ENCODE results near the gene PITPNM3. TPM values are rescaled to one million over a fixed set of nuclear protein-coding genes. Genes with fewer than 3 reads are reported as not detected.

The PITPNM3 gene
- total RNA-seq, 2 donors from 2014 or later = 13.4 to 26.6 TPM

DNA sequence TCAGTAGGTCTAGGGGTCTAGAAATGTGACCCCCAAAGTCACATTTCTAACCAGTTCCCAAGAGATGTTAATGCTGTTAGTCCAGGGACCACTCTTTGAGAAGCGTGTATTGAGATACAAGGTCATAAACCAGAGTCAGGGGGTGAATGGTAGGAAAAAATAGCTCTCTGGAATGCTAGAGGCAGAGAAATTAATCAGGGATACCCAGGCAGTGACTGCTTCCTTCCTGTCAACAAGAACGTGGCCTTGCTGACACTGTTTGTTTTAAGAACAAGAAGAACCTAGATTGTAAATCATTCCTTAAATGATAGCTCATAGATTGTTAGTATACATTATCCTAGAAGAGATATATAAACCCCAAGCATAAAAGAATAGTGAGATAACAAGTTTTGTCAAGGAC lies 43.8 kb downstream of the PITPNM3 start:
- intact Hi-C loops (cut with DNase I) = no loop called here
- no peak for DNase-seq (ENCODE audit: low spot score)

DNA sequence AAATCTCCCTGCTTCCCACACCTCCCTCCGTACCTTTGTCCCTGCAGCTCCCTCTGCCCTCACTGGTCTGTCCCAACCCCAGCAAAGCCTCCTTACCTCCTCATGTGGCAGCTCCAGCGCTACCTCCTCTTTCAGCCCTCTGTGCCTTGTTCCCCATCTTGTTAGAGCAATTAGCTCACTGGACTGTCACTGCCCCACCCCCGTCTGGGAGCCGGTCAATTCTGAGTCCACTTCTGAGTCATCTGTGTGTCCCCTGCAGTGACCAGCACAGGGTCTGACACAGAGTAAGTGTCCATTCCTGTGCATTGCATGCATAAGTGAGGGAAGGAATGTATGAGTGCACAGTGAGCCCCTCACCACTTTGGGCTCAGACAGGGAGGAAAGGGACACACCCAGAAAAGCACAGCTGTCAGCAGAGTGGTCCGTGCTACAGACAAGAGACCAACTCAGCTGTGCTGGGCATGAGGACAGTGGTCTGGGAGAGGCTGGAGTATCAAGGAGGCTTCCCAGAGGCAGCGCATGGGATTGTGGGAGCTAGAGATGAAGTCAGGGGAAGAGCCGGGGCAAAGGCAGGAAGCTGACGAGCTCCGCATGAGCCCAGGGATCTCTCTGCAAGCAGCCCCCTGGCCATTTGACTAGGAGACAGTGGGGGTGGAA lies 45.9 kb downstream of the PITPNM3 start:
- DNase-seq (ENCODE audit: low spot score) = no peak
- intact Hi-C loops (cut with DNase I) = no loop called here

DNA sequence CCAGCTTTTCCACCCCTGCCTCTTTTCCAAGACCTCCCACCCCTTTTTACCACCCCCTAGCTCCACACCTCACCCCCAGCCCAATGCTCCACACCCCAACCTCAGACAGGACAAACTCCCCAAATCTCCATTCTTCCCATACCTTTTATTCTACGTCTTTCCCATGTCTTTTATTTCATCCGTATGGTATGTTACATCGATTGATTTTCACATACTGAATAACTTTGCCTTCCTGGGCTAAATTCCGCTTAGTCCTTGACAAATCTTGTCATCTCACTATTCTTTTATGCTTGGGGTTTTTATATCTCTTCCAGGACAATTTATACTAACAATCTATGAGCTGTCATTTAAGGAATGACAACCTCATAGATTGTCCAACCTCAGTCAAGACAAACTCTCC lies 46.4 kb downstream of the PITPNM3 start:
- DNase-seq (ENCODE audit: low spot score) = no peak
- intact Hi-C loops (cut with DNase I) = no loop called here

DNA sequence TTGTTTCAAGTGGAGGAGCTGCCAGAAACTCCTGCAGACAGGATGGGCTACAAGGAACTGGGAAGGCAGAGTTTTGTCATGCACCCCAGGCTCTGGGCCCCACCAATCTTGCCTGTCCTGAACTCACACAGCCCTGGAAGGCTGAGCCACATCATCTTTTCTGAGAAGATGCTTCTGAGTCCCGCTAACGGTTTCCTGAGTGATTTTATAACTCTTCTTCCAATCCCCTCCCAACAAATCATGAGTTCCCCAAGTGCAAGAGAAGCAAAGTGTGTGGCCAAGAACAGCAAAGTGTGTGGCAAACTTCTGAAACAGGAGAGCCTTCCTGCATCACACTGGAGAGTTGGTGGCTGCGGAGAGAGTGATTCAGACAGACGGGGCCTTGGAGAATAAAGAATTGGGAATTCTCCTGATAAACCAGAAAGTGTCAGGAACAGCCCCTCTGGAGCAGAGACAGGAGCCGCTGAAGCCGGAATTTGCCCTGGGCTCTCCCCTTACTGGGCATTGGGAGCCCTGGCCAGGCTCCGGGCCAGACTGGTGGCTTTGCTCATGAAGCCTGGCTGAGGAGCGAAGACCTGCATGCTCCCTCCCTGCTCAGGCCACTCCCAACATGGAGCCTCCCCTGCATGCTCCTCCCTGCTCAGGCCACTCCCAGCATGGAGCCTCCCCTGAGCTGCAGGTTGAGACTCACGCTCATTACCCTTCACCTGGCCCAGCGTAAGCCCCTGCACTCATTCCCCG lies 47.2 kb downstream of the PITPNM3 start:
- DNase-seq (ENCODE audit: low spot score) = no peak
- intact Hi-C loops (cut with DNase I) = no loop called here

DNA sequence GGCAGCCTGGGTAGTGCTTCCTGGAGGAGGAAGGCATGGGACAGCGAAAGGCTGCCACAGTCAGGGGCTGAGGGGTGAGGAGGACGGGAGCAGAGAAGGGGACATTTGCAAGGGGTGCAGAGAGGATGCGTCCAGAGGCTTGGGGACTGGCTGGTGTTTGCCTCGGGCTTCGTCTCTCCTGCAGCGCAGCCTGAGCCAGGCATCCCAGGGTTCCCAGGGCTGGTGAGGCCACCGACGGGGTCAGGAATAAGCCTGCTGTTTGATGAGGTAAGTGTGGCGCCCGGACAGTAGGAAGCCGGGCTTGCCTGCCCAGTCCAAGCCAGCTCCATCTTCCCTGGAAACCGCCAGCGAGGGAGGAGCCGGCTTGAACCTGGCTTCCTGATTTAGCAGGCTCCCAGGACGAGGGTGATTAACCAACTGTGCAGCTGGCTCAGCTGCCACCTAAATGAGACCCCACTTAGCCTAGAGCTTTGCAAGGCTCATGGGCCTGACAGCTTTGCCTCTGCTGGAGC lies 47.8 kb downstream of the PITPNM3 start:
- DNase-seq (ENCODE audit: low spot score) = no peak
- intact Hi-C loops (cut with DNase I) = no loop called here

DNA sequence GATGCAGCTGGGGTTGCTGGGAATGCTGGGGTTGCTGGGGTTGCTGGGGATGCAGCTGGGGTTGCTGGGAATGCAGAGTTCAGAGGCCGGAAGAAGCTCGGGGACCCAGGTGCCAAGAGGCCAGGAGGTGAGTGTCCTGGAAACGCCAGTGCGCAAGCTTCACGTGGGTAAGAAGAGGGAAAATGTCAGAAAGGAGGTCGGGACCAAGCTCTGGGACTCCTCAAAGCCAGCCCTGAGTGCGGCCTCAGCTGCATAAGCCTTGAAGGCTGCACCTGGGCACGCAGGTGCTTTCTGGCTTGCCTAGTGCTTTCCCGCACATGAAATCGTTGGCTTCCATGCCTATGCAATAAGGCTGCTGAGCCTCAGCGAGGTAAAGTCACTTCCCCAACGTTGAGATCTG lies 48.3 kb downstream of the PITPNM3 start:
- no peak for DNase-seq (ENCODE audit: low spot score)
- intact Hi-C loops (cut with DNase I) = no loop called here

DNA sequence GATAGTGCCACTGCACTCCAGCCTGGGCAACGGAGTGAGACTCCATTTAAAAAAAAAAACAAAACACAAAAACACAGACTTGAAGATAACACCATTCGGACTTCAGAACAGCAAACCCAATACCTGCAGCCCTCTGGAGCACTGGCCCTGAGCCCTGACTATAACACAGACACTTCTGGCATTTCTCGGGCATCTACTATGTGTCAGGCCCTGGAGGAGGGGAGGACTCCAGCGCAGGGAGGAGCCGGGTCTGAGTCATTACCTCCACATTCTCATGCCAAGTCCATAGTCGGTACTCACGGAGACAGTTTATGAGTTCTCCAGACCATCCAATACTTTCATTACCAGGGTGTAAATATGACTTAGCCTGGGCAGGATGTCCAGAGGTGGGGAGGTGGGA lies 48.8 kb downstream of the PITPNM3 start:
- intact Hi-C loops (cut with DNase I) = no loop called here

DNA sequence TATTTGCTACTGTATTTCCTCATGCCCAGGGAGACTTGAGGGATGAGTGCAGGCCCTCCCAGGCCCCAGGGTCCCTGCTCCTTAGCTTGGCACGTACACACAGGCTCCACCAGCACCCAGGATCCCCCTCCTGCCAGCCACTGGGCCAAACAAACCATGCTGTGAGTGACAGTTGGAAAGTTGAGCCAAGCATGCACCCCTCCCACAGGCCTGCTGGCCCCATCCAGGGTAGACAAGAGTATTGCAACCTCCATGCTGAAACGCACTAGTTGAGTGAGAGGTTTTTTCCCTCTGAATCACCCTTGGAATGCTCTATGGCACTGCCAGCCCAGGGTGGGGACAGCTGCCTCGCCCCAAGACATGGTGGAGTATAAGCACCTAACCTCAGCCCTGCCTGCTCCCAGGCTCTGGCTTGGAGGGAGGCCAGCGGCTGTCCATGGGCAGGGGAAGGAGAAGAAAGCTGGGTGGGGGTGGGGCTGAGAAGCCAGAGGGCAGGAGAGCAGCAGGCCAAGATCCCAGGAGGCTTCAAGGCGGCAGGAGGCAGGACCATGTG lies 49.6 kb downstream of the PITPNM3 start:
- peak; percentile 55 for DNase-seq (ENCODE audit: low spot score)
- intact Hi-C loops (cut with DNase I) = no loop called here

More for the DNA sequence above, 48.8 kb downstream of the PITPNM3 start:
- no peak for DNase-seq (ENCODE audit: low spot score)

DNA sequence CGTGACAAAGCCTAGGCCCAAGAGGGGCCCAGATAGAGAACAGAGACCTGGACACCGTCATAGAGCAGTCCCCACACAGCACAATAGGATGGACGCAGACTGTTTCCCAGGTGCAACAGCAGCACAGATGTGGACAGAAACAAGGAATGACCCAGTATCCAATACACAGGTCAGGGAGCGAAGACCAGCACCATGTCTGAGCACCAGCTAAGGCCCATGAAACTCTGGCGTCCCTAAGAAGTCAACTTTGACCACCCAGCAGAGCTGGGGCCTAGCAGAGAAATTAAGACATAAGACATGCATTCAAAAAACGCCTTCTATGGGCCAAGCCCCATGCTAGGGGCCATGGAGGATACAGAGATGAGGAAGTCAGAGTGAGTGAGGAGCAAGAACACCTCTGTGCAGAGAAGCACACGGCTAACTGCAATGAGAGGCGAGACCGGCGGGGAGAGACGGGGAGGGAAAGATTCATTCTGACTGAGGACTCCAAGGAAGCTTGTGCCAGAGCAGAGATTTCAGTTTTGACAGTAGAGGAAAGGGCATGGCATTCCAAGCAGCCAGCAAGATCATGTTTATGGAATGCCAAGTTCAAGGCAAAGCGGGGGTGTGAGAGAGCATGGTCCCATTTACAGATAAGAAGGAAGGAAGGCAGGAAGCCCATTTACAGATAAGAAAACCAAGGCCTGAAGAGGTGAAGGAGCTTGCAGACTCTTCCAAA lies 50.8 kb downstream of the PITPNM3 start:
- intact Hi-C loops (cut with DNase I) = no loop called here
- DNase-seq (ENCODE audit: low spot score) = no peak

DNA sequence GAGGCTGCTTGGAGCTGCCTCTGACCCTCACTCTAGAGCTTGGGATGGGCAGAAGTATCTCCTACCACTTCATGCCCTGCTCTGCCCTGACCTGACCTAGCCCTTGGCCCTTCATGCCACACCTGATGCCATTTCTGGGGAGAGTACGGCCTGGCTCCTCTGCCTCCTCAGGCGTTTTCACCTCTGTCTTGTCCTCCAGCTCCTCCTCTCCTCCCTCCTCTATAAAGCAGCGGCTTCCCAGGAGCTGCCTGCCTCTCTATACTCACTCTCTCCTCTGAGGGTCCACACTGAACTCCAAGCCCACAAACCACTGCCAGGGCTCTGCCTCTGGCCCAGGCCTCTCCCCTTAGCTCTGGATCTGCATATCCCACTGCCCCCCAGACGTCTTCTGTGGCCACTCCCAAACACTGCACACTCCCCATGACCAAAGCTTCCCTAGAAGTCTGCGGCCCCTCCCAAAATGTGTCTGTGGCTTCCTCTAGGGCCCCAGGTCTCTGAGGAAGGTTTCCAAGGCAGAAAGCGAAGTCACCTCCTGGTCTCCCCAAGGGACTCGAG lies 52.6 kb downstream of the PITPNM3 start:
- DNase-seq (ENCODE audit: low spot score) = no peak
- intact Hi-C loops (cut with DNase I) = no loop called here

DNA sequence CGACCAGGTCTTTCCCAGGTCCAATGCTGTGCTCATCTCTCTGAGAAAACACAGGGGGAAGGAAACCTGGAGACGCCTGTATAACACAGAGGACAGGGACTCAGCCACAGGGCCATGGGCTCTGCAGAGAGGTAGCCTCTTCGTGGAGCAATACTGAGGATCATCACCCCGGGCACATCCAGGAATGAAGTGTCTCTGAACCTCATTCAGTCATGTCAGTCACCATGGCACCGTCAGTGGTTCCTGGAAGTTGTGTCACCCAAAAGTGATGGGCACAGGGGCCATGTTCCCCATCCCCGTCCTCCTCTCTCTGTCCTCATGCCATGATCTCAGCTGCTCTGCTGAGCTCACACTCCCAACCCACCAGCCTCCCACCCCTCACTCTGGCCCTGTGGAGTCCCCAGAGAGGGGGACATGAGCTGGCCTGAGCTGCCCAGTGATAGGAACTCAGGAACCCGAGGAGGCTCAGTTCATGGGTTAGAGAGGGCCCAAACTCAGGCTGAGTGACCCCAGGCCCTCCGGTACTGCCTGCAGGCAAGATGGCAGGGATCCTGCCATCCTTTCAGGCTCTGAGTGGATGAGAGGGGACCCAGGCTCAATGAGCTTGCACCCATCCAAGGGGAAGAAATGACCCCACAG lies 53.4 kb downstream of the PITPNM3 start:
- intact Hi-C loops (cut with DNase I) = no loop called here
- DNase-seq (ENCODE audit: low spot score) = no peak

DNA sequence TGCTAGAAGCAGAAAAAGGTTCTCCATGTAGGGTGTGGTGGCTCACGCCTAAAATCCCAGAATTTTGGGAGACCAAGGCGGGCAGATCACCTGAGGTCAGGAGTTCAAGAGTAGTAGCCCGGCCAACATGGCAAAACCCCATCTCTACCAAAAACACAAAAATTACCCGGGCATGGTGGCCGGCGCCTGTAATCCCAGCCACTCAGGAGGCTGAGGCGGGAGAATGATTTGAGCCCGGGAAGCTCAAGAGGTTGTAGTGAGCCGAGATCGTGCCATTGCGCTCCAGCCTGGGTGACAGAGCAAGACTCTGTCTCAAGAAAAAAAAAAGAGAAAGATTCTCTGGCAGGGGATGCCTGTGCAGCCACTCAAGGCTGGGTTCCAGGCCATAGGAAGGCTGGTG lies 54.2 kb downstream of the PITPNM3 start:
- intact Hi-C loops (cut with DNase I) = no loop called here
- no peak for DNase-seq (ENCODE audit: low spot score)

DNA sequence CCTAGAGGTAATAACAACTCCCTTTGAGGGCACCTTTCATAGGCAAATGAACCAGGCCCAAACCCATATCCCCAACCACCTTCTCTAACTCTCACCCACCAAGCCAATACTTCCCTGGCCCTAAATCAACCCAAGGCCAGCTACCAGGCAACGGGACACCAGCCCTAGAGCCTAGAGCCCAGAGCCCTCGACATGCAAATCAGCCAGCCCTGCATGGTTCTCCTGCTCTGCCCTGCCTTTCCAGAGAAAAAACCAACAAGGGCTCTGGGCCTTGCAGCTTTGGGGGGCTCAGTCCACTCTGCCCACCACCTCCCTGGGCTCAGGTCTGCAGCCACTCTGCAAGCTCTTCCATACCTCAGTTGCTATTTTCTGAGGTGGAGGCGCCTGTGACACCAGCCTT lies 55.0 kb downstream of the PITPNM3 start:
- DNase-seq (ENCODE audit: low spot score) = no peak
- intact Hi-C loops (cut with DNase I) = no loop called here

DNA sequence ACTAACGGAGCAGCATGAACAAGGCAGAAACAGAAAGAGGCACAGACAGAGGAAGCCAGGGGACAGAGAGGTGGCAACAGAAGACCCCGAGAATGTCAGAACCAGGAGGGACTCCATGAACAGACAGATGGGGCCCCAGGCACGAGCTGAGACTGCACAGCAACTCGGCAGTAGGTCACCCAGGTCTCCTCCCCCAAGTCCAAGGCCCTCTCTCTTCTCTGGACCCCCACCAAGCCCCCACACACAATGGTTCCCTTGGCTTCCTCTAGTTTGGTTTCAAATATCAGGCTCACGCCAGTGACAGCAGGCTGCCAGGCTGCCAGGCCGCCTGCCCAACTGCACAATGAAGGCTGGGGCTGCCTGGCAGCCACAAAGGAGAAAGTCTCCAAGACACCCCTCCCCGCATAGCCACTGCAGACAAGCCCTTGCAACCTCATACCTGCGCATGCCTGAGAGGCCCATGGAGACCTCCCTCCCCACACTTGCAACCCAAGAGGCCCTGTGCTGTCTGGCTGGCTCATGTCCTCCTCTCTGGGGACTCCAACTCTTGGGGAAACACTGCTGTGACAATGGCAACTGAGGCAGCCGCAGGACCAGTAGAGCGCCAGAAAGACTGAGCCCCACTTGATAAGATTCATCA lies 57.3 kb downstream of the PITPNM3 start:
- DNase-seq (ENCODE audit: low spot score) = no peak
- intact Hi-C loops (cut with DNase I) = no loop called here

DNA sequence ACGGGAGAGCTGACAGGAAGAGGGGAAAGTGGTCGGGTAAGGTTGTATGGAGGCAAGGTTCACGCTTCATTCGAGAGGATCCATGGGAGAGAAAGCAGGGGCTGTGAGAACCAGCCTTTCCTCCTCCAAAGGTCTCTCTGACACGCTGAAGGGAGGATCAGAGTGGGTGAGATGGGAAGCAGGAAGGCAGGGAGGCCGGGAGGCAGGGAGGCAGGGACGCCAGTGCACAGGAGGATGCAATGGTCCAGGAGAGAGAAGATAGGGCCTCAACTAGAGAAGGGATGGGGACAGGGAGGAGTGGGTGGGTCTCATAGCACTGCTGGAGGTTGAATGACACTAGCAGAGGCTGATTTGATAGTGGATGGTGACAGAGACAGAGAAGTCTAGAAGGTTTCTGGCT lies 58.0 kb downstream of the PITPNM3 start:
- no peak for DNase-seq (ENCODE audit: low spot score)

DNA sequence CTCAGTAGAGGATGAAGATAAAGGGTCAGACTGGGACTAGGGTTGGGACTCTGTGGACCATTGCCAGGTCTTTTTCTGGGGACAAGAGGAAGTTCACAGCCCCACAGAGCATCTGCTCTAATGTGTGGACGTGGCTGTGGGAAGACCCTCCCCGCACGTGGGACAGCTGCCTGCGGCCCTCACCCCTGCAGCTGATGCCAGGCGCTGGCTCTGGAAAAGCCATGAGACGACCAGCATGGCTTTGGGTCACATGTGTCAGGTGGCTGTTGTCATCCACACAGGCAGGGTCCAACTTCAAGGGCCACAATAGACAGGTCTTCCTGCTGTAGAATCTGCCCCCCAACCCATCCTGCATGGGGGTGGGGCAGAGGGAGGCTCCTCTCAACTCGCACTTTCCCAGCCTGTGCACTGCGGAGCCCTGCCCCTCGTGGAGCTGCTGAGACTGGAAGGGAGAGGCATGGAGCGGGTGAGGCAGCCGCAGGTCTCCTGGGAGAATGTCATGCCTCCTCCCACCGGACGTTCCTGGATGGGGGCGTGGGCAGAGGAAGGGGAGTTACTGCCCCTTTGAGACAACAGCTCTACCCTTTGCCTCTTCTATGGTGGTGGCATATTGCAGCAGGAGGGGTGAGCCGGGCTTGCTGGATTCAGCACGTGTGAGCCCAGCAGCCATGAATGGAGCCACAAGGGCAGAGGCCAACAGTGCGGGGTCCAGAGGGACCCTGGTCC lies 58.7 kb downstream of the PITPNM3 start:
- intact Hi-C loops (cut with DNase I) = no loop called here
- no peak for DNase-seq (ENCODE audit: low spot score)

More for the DNA sequence above, 58.0 kb downstream of the PITPNM3 start:
- intact Hi-C loops (cut with DNase I) = no loop called here

DNA sequence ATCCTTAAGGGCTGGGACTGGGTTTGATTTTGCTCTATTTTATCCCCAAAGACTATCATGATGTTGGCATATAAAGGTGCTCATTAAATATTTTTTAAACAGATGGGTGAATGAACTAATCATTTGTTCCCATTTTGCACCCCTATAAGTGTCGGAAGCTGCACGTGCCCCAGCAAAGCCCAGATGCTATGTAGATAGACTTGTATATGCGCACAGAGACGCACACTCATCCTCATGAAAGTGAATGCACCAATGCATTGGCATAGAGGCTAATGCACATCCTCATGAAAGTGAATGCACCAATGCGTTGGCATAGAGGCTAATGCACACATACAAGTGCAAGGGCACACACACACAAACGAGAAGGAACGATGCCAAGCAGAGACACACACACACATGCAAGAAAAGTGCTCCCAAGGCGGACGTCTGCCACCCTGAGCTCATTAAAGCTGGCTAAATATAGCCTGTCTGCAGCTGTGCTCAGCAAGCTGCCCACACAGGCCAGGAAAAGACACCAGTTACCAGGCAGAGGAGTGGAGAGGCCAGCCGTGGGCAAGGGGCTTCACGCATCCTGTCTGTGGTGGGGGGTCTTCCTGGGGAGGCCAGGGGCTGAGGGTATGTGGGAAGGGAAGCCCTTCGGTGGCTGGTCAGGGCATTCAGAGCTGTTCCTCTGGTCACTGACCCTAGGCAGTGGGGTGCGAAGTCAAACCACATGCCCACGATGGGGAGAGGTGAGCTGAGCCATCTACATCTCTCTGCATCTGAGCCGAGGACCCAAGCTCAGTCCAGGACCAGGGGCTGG lies 59.5 kb downstream of the PITPNM3 start:
- peak; percentile 49 for DNase-seq (ENCODE audit: low spot score)
- intact Hi-C loops (cut with DNase I) = no loop called here

All from posterior vena cava (tissue), 2 donors.